Measurements from ENCODE around the gene SUGT1.
"Not testable (repeated sequence)": the region's sequence is repeated elsewhere in the genome, so short reads cannot be mapped to it uniquely, and the experiment has no call there.

- not testable (repeated sequence) for TF ChIP-seq POLR2AphosphoS5, CTCF, POLR2A (IDR thresholded peaks at IDR 0.05)
Measured at GRCh38 chr13:52708266-52708665, 55.6 kb downstream of the SUGT1 start.
